H1 (cell line): ENCODE results near the gene CD34. TPM values are rescaled to one million over a fixed set of nuclear protein-coding genes. Genes with fewer than 3 reads are reported as not detected.

Experiments
- CHD7 ChIP-seq: fragments of 300-600 bp; sonication (generic); IDR thresholded peaks from 2 replicates; pipeline ENCODE4 v1.7.1; 2012; ENCODE audit warnings: low read length, moderate library complexity, mild to moderate bottlenecking, inconsistent platforms; ENCODE audit not compliant: insufficient replicate concordance
- E2F6 ChIP-seq: IDR thresholded peaks from 2 replicates; pipeline ENCODE4 v1.6.1; 2012; ENCODE audit warnings: inconsistent platforms
- EP300 ChIP-seq, 2 experiments: IDR thresholded peaks; 1 replicate in 1 of 2; 2 replicates in 1 of 2; pipeline ENCODE4 v1.6.1; 2011 to 2012; ENCODE audit warnings: low read depth in 2 of 2, low read length in 2 of 2, mild to moderate bottlenecking in 2 of 2, borderline replicate concordance in 1 of 2, inconsistent platforms in 1 of 2, moderate library complexity in 1 of 2
- POLR2AphosphoS5 ChIP-seq: IDR thresholded peaks from 2 replicates; pipeline ENCODE4 v1.6.1; 2011; ENCODE audit warnings: low read depth, low read length
- SAP30 ChIP-seq: fragments of 300-600 bp; sonication (generic); IDR thresholded peaks from 2 replicates; pipeline ENCODE4 v1.7.1; 2012; ENCODE audit warnings: low read length, moderate library complexity, mild to moderate bottlenecking, inconsistent platforms; ENCODE audit not compliant: insufficient read depth, insufficient replicate concordance
- SIN3A ChIP-seq, 2 experiments: IDR thresholded peaks in 1 of 2; conservative IDR thresholded peaks in 1 of 2; 2 replicates each; pipeline ENCODE4 v1.6.1; 2011 to 2012; ENCODE audit warnings: low read length in 2 of 2, improper control_type of control experiment in 1 of 2, low read depth in 1 of 2, mild to moderate bottlenecking in 1 of 2
- TBP ChIP-seq: IDR thresholded peaks from 2 replicates; pipeline ENCODE4 v1.6.1; 2011; ENCODE audit warnings: low read depth, low read length, improper control_type of control experiment
- polyA plus RNA-seq, 7 experiments: library from polyadenylated mRNA; depleted of rRNA in 3 of 7; stranded (reverse) in 5 of 7; unstranded in 2 of 7; fragments of >200 nt in 5 of 7; fragments of 200-250 nt in 2 of 7; gene quantifications; 1 replicate in 5 of 7; 2 replicates in 1 of 7; 4 replicates in 1 of 7; pipeline versions ENCODE4 v1.2.1 to v1.2.3, GENCODE V29; 2011 to 2013; ENCODE audit warnings: missing spikeins in 2 of 7, mixed read lengths in 2 of 7
- total RNA-seq: library from RNA; stranded (reverse); fragmentation: NEBNext Ultra II Directional; extraction: Animal tissue kit (Norgen Biotek cat#: 25700); gene quantifications from 2 replicates; pipeline ENCODE4 v1.2.1, GENCODE V29; 2021

The CD34 gene
- total and polyA plus RNA-seq, 2 of the 8 experiments (the other 6 are each of a cell fraction or from before 2014, with no cell fraction given), result 0.39 to 0.54 TPM

DNA sequence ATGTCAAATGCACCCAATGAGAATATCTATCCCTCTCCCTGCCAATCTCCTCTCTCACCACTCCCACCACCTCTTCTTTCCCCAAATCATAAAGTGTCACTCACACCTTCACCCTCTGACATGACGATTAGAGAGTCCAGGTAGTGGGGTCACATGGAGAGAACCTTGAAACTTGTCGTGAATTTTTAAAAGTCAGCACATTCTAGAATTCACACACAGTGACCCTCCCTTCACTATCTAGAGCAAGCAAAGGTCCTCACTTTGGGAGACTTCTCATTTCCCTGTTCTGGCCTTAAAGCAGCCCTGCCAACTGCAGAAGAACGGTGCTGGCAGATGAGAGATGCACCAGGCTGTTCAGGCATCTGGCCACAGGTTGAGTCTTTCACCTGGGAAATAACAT, 61.9 kb downstream of the CD34 start (continued):
- TF ChIP-seq CHD7 (no peak), TBP (no peak), POLR2AphosphoS5 (no peak), SAP30 (no peak), EP300 (IDR thresholded peaks at IDR 0.05; ENCODE audit: borderline replicate concordance in 1 of 2, low read depth in 2 of 2, low read length in 2 of 2) (no peak), E2F6 (no peak), SIN3A (conservative IDR thresholded peaks at IDR 0.05 in 1 of 2, IDR thresholded peaks at IDR 0.05 in 1 of 2; ENCODE audit: low read depth in 1 of 2, low read length in 2 of 2) (no peak)
